ENCODE results near the gene KATNA1.

Gene KATNA1

GRCh38 chr6:149614337-149614736 lies 34.2 kb downstream of the KATNA1 start:
- Histone ChIP-seq H3K9me3 (ENCODE audit: insufficient read depth, low read length) (no peaks in the 10 kb centered on the region), H3K9ac (ENCODE audit: low read length) (no peak overlapping the region), H4K20me1 (ENCODE audit: insufficient read depth, low read length) (0 out of 2 replicates have a peak, but pooled peaks cover 3% of the 10 kb centered on the region), H2AFZ (ENCODE audit: low read depth, low read length) (no peak overlapping the region), H3K27me3 (ENCODE audit: low read depth, low read length) (no peaks in the 10 kb centered on the region), H3K4me1 (ENCODE audit: low read length) (peaks cover under 1% of the 10 kb centered on the region), H3K79me2 (ENCODE audit: low read length) (peaks cover 64% of the 10 kb centered on the region), H3K27ac (ENCODE audit: low read length) (no peak overlapping the region), H3K4me3 (ENCODE audit: low read length) (no peak overlapping the region), H3K4me2 (ENCODE audit: low read length) (no peak overlapping the region), H3K36me3 (replicated peaks; ENCODE audit: low read depth, low read length) (peaks cover 15% of the 10 kb centered on the region)
- TF ChIP-seq EZH2phosphoT487 (IDR thresholded peaks at IDR 0.05; ENCODE audit: low read depth), result no peak
- TF ChIP-seq CTCF (IDR thresholded peaks at IDR 0.05; ENCODE audit: low read depth, low read length), result no peak

- no peaks in the 10 kb centered on the region for H3K27me3 ChIP-seq (ENCODE audit: low read depth, low read length)
- H3K9ac ChIP-seq (ENCODE audit: low read length), result no peak overlapping the region; the same call in 1 of the 2 replicates
- H3K9me3 ChIP-seq (ENCODE audit: insufficient read depth, low read length), result no peaks in the 10 kb centered on the region
- H3K36me3 ChIP-seq (replicated peaks; ENCODE audit: low read depth, low read length), result peaks cover 2% of the 10 kb centered on the region
- peak overlapping the region; percentile 38 for H3K4me2 ChIP-seq (ENCODE audit: low read length)
- peak overlapping the region; percentile 12 for H3K27ac ChIP-seq (ENCODE audit: low read length)
- peaks cover 6% of the 10 kb centered on the region; the same call in 1 of the 2 replicates for H4K20me1 ChIP-seq (ENCODE audit: insufficient read depth, low read length)
- peak overlapping the region; percentile 23; the same call in 1 of the 2 replicates for H3K4me3 ChIP-seq (ENCODE audit: low read length)
- H3K79me2 ChIP-seq (ENCODE audit: low read length), result peaks cover 65% of the 10 kb centered on the region
- no peak for TF ChIP-seq EZH2phosphoT487 (IDR thresholded peaks at IDR 0.05; ENCODE audit: low read depth)
- TF ChIP-seq CTCF (IDR thresholded peaks at IDR 0.05; ENCODE audit: low read depth, low read length), result no peak
- peaks cover 13% of the 10 kb centered on the region for H3K4me1 ChIP-seq (ENCODE audit: low read length)
- H2AFZ ChIP-seq (ENCODE audit: low read depth, low read length), result no peak overlapping the region
These were observed 40.0 kb downstream of the KATNA1 start for GRCh38 chr6:149608381-149608982.

DNA sequence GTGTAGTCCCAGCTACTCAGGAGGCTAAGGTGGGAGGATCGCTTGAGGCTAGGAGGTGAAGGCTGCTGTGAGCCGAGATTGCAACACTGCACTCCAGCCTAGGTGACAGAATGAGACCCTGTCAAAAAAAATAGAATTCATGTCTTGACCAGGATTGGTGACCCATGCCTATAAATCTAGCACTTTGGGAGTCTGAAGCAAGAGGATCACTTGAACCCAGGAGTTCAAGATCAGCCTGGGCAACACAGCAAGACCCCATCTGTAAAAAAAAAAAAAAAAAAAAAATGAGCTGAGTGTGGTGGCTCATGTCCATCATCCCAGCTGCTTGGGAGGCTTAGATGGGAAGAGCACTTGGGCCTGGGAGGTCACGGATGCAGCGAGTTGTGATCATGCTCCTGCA lies 48.0 kb downstream of the KATNA1 start:
- TF ChIP-seq EZH2phosphoT487 (IDR thresholded peaks at IDR 0.05; ENCODE audit: low read depth) (no peak), CTCF (IDR thresholded peaks at IDR 0.05; ENCODE audit: low read depth, low read length) (no peak)
- Histone ChIP-seq H3K27me3 (ENCODE audit: low read depth, low read length) (no peaks in the 10 kb centered on the region), H3K27ac (ENCODE audit: low read length) (no peak overlapping the region), H3K4me1 (ENCODE audit: low read length) (no peaks in the 10 kb centered on the region), H3K79me2 (ENCODE audit: low read length) (peaks cover 10% of the 10 kb centered on the region), H3K4me3 (ENCODE audit: low read length) (no peak overlapping the region), H3K9ac (ENCODE audit: low read length) (no peak overlapping the region), H3K36me3 (replicated peaks; ENCODE audit: low read depth, low read length) (peaks cover 32% of the 10 kb centered on the region), H4K20me1 (ENCODE audit: insufficient read depth, low read length) (no peaks in the 10 kb centered on the region), H2AFZ (ENCODE audit: low read depth, low read length) (no peak overlapping the region), H3K9me3 (ENCODE audit: insufficient read depth, low read length) (no peaks in the 10 kb centered on the region), H3K4me2 (ENCODE audit: low read length) (no peak overlapping the region)

DNA sequence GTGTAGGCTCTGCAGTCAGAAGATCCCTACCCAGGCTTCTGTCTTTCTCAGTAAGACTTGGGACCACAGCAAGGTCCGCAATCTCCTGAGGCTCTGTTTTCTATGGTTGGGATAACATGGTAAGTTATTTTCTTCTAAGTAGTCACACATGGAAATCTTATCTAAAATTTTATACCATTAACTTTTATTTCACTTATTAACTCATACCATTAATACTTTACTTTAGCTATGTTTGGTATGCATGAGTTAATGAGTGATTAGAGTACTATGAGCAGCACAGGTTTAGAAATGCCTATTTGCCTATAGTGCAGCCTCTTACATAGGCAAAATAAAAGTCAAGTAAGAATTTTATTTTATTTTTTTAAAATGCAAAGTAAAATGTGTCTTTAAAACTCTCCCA lies 55.1 kb downstream of the KATNA1 start:
- Histone ChIP-seq H3K79me2 (ENCODE audit: low read length) (no peaks in the 10 kb centered on the region), H3K9me3 (ENCODE audit: insufficient read depth, low read length) (no peaks in the 10 kb centered on the region), H3K4me1 (ENCODE audit: low read length) (no peaks in the 10 kb centered on the region), H3K9ac (ENCODE audit: low read length) (no peak overlapping the region), H3K4me3 (ENCODE audit: low read length) (no peak overlapping the region), H3K36me3 (replicated peaks; ENCODE audit: low read depth, low read length) (peaks cover 39% of the 10 kb centered on the region), H4K20me1 (ENCODE audit: insufficient read depth, low read length) (no peaks in the 10 kb centered on the region), H2AFZ (ENCODE audit: low read depth, low read length) (no peak overlapping the region), H3K27ac (ENCODE audit: low read length) (no peak overlapping the region), H3K27me3 (ENCODE audit: low read depth, low read length) (no peaks in the 10 kb centered on the region), H3K4me2 (ENCODE audit: low read length) (no peak overlapping the region)
- no peak for TF ChIP-seq CTCF (IDR thresholded peaks at IDR 0.05; ENCODE audit: low read depth, low read length)
- no peak for TF ChIP-seq EZH2phosphoT487 (IDR thresholded peaks at IDR 0.05; ENCODE audit: low read depth)

Data from OCI-LY3 (cell line).